Thyroid gland (tissue), 4 donors: Measurements from ENCODE around the gene SMARCC2. TPM values are rescaled to one million over a fixed set of nuclear protein-coding genes. Genes with fewer than 3 reads are reported as not detected.

Experiments
- DNase-seq, 2 donors: peaks; one replicate each; pipeline ENCODE4 v3.0.0-alpha.2; 2019
- H3K27ac ChIP-seq, 3 donors: fragments of 200-600 bp; sonication (generic); 1 replicate in 2 of 3; 2 replicates in 1 of 3; pipeline ENCODE4 v1.5.1; 2016 to 2019; ENCODE audit warnings: mild to moderate bottlenecking in 1 of 3, moderate library complexity in 1 of 3
- H3K27me3 ChIP-seq: fragments of 200-600 bp; sonication (generic); one replicate; pipeline ENCODE4 v1.5.1; 2019
- H3K36me3 ChIP-seq, 2 donors: fragments of 200-600 bp; sonication (generic); one replicate each; pipeline ENCODE4 v1.5.1; 2016 to 2019
- H3K4me1 ChIP-seq, 2 donors: fragments of 200-600 bp; sonication (generic); one replicate each; pipeline ENCODE4 v1.5.1; 2017 to 2019
- H3K4me3 ChIP-seq, 3 donors: fragments of 200-600 bp; sonication (generic); replicated peaks in 1 of 3; 1 replicate in 2 of 3; 2 replicates in 1 of 3; pipeline ENCODE4 v1.5.1; 2016; ENCODE audit warnings: mild to moderate bottlenecking in 1 of 3
- H3K9me3 ChIP-seq: fragments of 200-600 bp; sonication (generic); one replicate; pipeline ENCODE4 v1.5.1; 2017
- CTCF ChIP-seq, 6 experiments: fragments of 200-600 bp in 3 of 6; fragments of 450-650 bp in 3 of 6; sonication (generic) in 3 of 6; IDR thresholded peaks; one replicate each; pipeline ENCODE4 v1.5.1; 2016 to 2019; ENCODE audit warnings: antibody characterized with exemption in 6 of 6, mild to moderate bottlenecking in 2 of 6, inconsistent platforms in 1 of 6, moderate library complexity in 1 of 6
- POLR2A ChIP-seq, 2 donors: fragments of 450-650 bp; IDR thresholded peaks; one replicate each; pipeline ENCODE4 v1.6.1; 2017; ENCODE audit warnings: antibody characterized with exemption in 2 of 2, mild to moderate bottlenecking in 2 of 2, moderate library complexity in 1 of 2
- WGBS, 2 donors: methylation state at CpG; one replicate each; pipeline ENCODE4 v1.1.5; 2017; 5-methylcytosine and 5-hydroxymethylcytosine counted together
- intact Hi-C: fragments of 100-400 bp; cut with DNase I; formaldehyde crosslinking; loops from one replicate; pipeline ENCODE4 v1.15.1; 2023
- total RNA-seq, 4 donors: library from RNA; depleted of rRNA; stranded (reverse); fragments of >200 nt; gene quantifications; one replicate each; pipeline ENCODE4 v1.2.3, GENCODE V29; 2016

The SMARCC2 gene
- total RNA-seq, 4 donors from 2014 or later: 76.5 to 101 (median 83.0) TPM

- TF ChIP-seq CTCF (IDR thresholded peaks at IDR 0.05) (no peak), POLR2A (IDR thresholded peaks at IDR 0.05) (no peak)
- intact Hi-C loops: no loop called here
- no peaks in the 10 kb centered on the region for H3K9me3 ChIP-seq
- peaks cover 10 to 24% of the 10 kb centered on the region in 2 donors for H3K4me1 ChIP-seq
- 77 to 82% methylated on average over 13 of the region's 13 CpGs for WGBS, 2 donors
- peak overlapping the region; percentile 16 to 50 (median 37) for H3K27ac ChIP-seq
- no peaks in the 10 kb centered on the region for H3K27me3 ChIP-seq
- H3K4me3 ChIP-seq: no peak overlapping the region
- no peak for DNase-seq
- H3K36me3 ChIP-seq: peaks cover 16 to 28% of the 10 kb centered on the region in 2 donors
Observed at GRCh38 chr12:56146492-56147460, 42.5 kb downstream of the SMARCC2 start.

GRCh38 chr12:56145217-56145616 is 44.1 kb downstream of the SMARCC2 start:
- Histone ChIP-seq H3K4me3 (no peak overlapping the region), H3K27me3 (no peaks in the 10 kb centered on the region), H3K4me1 (peaks cover 4 to 20% of the 10 kb centered on the region in 2 donors), H3K36me3 (peaks cover 16 to 32% of the 10 kb centered on the region in 2 donors), H3K9me3 (no peaks in the 10 kb centered on the region), H3K27ac (peak overlapping the region in 1 of 3 donors; percentile 10)
- DNase-seq: no peak
- intact Hi-C loops: no loop called here
- TF ChIP-seq POLR2A (IDR thresholded peaks at IDR 0.05): no peak
- no peak for TF ChIP-seq CTCF (IDR thresholded peaks at IDR 0.05)
- WGBS, 2 donors: 85 to 96% methylated on average over 3 of the region's 3 CpGs

DNA sequence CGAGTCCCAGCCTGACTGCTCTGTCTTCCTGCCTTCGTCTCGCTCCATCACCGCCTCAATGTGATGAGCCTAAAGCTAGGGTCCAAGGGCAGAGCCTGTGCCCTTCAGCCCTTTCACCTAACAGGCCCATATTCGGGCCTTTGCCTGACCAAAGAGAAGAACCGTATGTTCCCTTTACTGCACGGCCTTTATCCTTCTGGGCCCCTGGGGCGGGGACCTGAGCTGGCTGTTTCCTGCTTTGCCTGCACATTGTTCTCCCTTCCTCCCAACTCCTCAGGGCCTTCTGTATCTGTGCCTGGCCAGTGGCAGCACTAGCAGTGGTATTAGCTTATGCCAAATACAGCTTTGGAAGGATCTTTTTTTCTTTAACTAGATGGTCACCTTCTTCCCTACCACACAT is 45.4 kb downstream of the SMARCC2 start:
- peaks cover 19 to 39% of the 10 kb centered on the region in 2 donors for H3K36me3 ChIP-seq
- peak overlapping the region; percentile 6 to 63 (median 20) for H3K27ac ChIP-seq
- H3K4me3 ChIP-seq: no peak overlapping the region
- DNase-seq: peak in 1 of 2 donors; percentile 11
- 81 to 82% methylated on average over 8 of the region's 8 CpGs for WGBS, 2 donors
- TF ChIP-seq POLR2A (IDR thresholded peaks at IDR 0.05) (no peak), CTCF (IDR thresholded peaks at IDR 0.05) (no peak)
- H3K9me3 ChIP-seq: no peaks in the 10 kb centered on the region
- intact Hi-C loops: no loop called here
- H3K4me1 ChIP-seq: peaks cover 4 to 20% of the 10 kb centered on the region in 2 donors
- no peaks in the 10 kb centered on the region for H3K27me3 ChIP-seq

DNA sequence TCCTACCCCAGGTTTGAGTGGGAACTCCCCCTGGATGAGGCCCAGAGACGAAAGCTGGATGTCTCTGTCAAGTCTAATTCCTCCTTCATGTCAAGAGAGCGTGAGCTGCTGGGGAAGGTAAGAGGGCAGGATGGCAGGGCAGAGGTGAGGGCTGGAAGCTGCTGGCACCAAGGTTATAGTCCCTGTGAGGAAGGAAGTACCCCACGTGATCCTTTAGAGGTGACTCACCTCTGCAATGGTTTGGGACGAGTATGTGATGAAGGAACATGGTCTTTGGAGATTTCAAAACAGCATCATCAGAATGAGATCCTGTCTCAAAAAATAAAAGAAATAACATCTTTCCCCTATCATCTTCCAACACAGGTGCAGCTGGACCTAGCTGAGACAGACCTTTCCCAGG is 46.1 kb downstream of the SMARCC2 start:
- H3K36me3 ChIP-seq: peaks cover 26 to 43% of the 10 kb centered on the region in 2 donors
- intact Hi-C loops: no loop called here
- WGBS, 2 donors: 81 to 86% methylated on average over 4 of the region's 4 CpGs
- no peaks in the 10 kb centered on the region for H3K27me3 ChIP-seq
- peaks cover 4 to 20% of the 10 kb centered on the region in 2 donors for H3K4me1 ChIP-seq
- peak overlapping the region; percentile 6 to 63 (median 20) for H3K27ac ChIP-seq
- H3K9me3 ChIP-seq: no peaks in the 10 kb centered on the region
- no peak overlapping the region for H3K4me3 ChIP-seq
- TF ChIP-seq POLR2A (IDR thresholded peaks at IDR 0.05) (no peak), CTCF (IDR thresholded peaks at IDR 0.05) (no peak)
- no peak for DNase-seq
